ENCODE measurements around the gene ITSN2.

Gene ITSN2

DNA sequence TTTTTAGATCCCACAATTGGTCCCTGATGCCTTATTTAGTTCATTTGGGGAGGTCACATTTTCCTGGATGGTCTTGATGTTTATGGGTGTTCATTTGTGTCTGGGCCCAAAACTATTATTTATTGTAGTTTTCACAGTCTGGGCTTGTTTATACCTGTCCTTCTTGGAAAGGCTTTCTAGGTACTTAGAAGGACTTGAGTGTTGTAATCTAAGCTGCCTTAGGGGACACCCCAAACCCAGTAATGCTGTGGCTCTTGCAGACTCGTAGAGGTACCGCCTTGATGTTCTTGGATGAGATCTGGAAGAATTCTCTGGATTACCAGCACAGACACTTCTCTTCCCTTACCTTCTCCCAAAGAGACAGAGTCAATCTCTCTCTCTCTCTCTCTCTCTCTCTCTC lies 25.0 kb upstream of the ITSN2 start:
- no peak for DNase-seq (ENCODE audit: low spot score)
- TF ChIP-seq, protein P1, sequence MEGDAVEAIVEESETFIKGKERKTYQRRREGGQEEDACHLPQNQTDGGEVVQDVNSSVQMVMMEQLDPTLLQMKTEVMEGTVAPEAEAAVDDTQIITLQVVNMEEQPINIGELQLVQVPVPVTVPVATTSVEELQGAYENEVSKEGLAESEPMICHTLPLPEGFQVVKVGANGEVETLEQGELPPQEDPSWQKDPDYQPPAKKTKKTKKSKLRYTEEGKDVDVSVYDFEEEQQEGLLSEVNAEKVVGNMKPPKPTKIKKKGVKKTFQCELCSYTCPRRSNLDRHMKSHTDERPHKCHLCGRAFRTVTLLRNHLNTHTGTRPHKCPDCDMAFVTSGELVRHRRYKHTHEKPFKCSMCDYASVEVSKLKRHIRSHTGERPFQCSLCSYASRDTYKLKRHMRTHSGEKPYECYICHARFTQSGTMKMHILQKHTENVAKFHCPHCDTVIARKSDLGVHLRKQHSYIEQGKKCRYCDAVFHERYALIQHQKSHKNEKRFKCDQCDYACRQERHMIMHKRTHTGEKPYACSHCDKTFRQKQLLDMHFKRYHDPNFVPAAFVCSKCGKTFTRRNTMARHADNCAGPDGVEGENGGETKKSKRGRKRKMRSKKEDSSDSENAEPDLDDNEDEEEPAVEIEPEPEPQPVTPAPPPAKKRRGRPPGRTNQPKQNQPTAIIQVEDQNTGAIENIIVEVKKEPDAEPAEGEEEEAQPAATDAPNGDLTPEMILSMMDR (IDR thresholded peaks at IDR 0.05; ENCODE audit: borderline replicate concordance, control extremely low read depth, extremely low read depth, insufficient read depth, missing control alignments), result no peak
- in situ Hi-C loops (cut with MboI; ENCODE audit: low sequenced_read_pairs, unreplicated experiment), result loop anchor here (10.0 to 25.0 kb wide), 2 partner anchors 151 to 273 kb away; partner anchors contain the start of genes FAM228B and PFN4

DNA sequence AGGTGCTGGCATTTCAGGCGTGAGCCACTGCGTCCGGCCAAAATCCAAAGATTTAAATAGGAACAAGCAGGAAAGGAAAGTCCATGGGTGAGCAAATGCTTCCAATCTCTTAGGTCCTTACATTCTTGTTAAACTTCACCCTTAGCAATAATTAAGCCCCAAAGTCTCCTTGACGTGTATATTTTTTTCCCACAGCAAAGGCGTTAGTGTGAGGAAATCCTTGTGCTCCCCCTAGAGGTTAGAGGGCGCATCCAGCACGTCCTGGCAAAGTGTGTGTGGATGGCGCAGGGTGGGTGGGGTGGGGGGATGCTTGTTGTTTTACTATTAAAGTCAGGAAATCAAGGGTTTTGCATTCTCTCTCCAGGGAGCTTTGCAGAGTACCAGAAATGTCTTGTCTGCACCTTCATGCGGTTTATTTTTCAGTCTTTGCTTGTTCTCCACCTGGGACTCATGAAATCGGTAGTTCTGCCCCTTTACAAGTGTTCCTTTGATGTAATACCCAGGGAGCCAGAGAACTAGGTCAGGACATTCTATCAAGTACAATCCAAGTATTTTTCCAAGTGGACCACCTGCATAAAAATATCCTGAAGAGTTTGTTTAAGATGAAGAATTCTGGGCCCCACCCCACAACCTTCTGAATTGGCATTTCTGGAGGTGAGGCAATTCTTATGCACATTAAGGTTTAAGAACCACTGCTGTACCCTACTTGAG lies 22.2 kb upstream of the ITSN2 start:
- TF ChIP-seq, protein P1 (IDR thresholded peaks at IDR 0.05; ENCODE audit: borderline replicate concordance, control extremely low read depth, extremely low read depth, insufficient read depth, missing control alignments), result peak; percentile 75
- DNase-seq (ENCODE audit: low spot score), result peak; percentile 80
- in situ Hi-C loops (cut with MboI; ENCODE audit: low sequenced_read_pairs, unreplicated experiment), result loop anchor here (10.0 to 25.0 kb wide), 2 partner anchors 148 to 270 kb away; partner anchors contain the start of genes FAM228B and PFN4

DNA sequence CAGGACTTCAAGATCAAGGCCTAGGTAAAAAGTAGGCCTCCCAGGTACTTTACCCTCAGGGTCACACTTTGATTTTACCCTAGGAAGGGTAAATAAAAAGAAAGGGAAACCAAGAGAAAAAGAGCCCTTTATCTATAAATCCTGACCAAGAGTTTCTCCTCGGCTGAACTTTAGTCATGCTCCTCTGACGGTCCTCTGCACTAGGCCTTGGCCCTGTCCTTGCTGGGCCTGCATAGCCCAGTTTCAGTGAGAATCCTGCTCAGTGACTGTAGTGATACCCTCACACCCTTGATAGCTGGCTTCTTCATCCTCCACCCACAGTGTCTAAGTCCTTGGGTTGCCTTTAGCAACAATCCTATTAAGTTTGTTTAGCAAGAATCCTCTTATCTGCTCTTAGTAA lies 20.5 kb upstream of the ITSN2 start:
- no peak for DNase-seq (ENCODE audit: low spot score)
- TF ChIP-seq, protein P1 (IDR thresholded peaks at IDR 0.05; ENCODE audit: borderline replicate concordance, control extremely low read depth, extremely low read depth, insufficient read depth, missing control alignments), result no peak
- in situ Hi-C loops (cut with MboI; ENCODE audit: low sequenced_read_pairs, unreplicated experiment), result loop anchor here (10.0 to 25.0 kb wide), 2 partner anchors 146 to 269 kb away; partner anchors contain the start of genes FAM228B and PFN4

DNA sequence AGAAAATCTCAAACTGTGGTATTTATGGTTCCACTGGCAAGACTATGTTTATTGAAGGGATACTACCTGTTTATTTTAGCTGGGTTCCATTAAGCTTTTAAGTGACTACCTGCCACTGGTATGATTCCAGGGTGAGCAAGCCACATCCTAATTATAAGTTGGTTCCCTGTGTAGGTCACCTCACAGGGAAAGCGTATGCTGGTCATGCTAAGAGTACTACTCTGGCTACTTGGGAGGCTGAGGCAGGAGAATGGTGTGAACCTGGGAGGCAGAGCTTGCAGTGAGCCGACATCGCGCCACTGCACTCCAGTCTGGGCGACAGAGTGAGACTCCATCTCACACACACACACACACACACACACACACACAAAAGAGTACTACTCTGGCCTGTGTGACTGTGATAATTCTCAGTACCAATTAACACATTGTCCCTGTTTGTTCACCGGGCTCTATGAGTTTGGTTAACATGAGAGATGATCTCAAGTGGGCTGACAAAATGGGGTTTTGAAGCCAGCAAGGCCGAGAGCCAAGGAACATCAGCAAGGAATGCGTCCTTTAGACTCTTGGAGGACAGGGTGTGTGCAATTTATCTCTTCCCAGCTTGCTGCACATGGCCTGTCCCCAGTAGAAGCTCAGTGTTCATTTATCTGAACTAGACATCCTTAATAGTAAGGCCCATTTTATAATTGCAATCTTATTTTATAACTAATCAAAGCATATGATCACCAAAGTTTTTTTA lies 15.2 kb upstream of the ITSN2 start:
- TF ChIP-seq, protein P1 (IDR thresholded peaks at IDR 0.05; ENCODE audit: borderline replicate concordance, control extremely low read depth, extremely low read depth, insufficient read depth, missing control alignments), result no peak
- in situ Hi-C loops (cut with MboI; ENCODE audit: low sequenced_read_pairs, unreplicated experiment), result loop anchor here (25.0 kb wide), 1 partner anchor 263 kb away; the partner anchor contains the start of genes FAM228B and PFN4
- DNase-seq (ENCODE audit: low spot score), result no peak

DNA sequence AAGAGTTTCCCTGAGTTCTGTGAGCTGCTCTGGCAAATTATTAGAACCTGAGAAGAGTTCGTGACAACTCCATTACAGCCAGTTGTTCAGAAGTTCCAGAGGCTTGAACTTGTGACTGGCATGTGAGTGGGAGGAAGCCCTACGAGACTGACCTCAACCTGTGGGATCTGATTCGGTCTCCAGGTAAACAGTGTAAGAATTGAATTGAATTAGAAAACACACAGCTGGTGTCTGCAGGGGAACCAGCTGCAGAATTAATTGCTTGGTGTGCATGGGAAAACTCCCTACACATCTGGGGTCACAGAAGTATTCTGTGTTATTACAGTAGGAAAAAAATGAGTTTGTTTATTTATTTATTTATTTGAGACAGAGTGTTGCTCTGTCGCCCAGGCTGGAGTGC lies 14.0 kb upstream of the ITSN2 start:
- in situ Hi-C loops (cut with MboI; ENCODE audit: low sequenced_read_pairs, unreplicated experiment), result no loop called here
- no peak for DNase-seq (ENCODE audit: low spot score)
- TF ChIP-seq, protein P1 (IDR thresholded peaks at IDR 0.05; ENCODE audit: borderline replicate concordance, control extremely low read depth, extremely low read depth, insufficient read depth, missing control alignments), result no peak

DNA sequence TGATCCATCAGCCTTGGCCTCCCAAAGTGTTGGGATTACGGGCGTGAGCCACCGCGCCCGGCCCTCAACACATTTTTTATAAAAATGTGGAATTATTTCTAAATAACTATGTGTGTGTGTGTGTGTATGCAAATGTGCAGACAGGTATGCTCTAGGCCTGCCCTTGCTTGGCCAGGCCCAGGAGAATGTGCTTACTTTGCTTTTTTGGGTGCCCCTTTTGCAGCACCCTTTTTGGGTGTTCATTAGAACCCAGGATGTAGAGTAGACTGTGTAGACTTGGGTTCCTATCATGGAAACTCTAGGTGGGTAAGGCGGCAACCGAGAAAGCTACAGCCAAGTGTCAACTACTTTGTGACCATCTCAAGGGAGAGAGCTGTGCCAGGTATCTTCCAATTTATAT lies 11.7 kb upstream of the ITSN2 start:
- no peak for DNase-seq (ENCODE audit: low spot score)
- in situ Hi-C loops (cut with MboI; ENCODE audit: low sequenced_read_pairs, unreplicated experiment), result no loop called here
- TF ChIP-seq, protein P1 (IDR thresholded peaks at IDR 0.05; ENCODE audit: borderline replicate concordance, control extremely low read depth, extremely low read depth, insufficient read depth, missing control alignments), result no peak
